GM03348 (cell line): Measurements from ENCODE around the gene INAFM2.

Experiments
- DNase-seq: peaks from one replicate; pipeline ENCODE4 v3.0.0; 2012; ENCODE audit warnings: low spot score

The INAFM2 gene

DNA sequence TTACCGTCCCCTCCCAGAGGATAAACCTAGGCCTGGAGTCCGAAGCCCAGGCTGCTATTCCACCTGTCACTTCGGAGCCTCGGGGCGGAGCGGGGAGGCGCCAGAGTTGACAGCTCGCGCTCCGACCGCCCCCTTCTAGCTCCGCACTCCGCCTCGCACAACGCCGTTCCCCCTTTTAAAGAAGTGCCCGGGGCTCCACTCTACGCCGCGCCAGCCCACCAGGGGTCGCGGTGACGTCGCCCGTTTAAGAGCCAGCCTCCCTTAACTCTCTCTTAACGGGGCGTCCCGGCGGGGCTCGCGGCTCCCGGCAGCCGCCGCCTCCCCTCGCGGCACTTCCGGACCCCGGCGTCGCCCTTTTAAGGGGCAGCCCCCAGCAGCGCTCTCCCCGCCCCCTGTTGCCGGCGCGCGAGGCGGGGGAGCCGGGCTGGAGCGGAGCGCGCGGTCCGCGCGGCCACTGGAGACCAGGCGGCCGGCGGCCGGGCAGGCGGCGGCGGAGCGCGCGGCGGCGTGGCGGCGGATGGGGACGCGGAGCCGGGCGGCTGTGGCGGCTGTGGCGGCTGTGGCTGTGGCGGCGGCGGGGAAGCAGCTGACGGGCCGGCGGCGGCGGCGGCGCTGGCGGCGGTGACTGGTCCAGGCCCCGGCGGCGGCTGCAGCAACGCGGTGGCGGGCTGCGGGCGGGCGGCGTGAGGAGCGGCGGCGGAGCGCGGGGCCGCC is at the start of gene INAFM2:
Gene INAFM2, plus strand, starts transcription at position 454 of the 714 bp plus-strand sequence. CDS start 364 bp downstream, outside the sequence.
- DNase-seq: peak; percentile 96

DNA sequence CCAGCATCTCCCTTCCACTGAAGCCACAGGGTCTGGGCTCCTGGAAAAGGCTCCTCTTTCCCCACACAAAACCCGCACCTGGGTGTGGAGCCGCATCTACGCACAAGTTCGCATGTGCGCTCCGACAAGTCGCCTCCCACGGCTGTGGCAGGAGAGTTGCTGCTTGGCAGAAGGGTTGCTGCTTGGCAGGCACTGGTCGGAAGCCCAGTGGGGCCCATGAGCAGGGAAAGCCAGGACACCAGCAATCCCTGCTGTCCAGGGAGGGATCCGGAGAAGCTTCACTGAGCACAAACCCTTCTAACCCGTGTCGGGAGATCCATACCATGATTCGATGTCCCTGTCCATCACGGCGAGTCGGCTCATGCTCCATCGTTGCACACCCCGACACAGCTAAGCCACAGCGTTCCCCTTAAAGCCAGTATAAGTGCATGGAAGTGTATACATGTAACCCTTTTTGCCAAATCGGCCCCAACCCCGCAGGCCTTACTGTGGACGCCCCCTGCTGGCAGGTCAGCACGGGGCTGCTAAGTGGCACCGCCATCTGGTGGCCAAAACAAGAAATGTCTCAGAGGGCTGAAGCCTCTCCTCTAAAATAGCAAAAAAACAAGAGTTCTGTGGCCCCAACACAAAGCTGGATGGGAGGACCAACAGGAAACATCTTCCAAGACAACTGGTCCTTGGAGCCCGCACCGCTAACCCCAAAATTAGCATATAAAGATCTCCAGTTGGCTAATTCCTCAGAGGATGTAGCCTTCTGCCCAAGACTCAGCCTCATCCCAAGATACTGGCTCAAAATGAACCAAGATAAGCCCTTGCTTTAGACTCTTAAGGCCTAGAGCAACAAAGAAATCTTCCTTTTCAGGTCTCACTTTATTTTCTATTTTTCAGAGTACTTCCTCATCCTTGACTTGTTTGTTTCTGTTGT is 48.9 kb upstream of the INAFM2 start:
- DNase-seq: peak; percentile 91

GRCh38 chr15:40275523-40275922 is 48.0 kb upstream of the INAFM2 start:
- DNase-seq: no peak

GRCh38 chr15:40275954-40276353 is 47.5 kb upstream of the INAFM2 start:
- no peak for DNase-seq

DNA sequence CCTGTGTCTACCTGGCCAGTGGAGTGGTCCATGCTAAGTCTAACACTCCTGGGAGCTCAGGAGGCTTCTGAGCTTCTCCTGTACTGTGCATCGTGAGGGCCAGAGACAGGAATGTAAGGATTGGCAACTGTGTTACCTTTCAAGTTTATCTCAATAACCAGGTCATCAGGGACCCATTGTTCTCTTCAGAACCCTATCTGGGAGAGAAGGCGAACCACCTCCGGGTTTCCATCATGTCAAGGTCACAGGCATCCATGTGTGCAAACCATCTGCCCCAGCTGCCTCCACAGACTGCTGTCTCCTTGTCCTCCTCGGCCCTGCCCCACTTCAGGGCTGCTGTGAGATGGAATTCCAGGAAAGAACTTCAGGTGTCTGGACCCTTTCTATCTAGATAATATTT is 46.6 kb upstream of the INAFM2 start:
- no peak for DNase-seq

GRCh38 chr15:40277471-40277870 is 46.0 kb upstream of the INAFM2 start:
- no peak for DNase-seq

DNA sequence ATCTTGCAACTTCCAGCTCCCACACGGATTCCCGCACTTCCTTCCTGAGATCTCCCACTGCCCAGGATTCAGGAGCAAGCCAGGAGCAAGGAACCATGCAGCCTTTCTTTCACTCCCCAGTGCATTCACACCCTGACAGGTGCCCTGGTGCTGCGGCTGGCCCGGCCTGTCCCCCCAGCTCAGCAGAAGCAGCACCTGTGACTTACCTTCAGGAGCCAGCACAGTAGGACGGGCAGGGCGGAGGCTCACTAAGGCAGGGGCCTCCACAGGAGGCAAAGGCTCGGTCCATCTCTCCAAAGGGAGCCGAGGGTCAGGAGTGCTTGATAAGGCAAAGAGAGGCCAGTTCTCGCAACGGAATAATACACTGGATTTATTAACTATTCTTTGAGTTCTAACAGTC is 45.5 kb upstream of the INAFM2 start:
- no peak for DNase-seq

DNA sequence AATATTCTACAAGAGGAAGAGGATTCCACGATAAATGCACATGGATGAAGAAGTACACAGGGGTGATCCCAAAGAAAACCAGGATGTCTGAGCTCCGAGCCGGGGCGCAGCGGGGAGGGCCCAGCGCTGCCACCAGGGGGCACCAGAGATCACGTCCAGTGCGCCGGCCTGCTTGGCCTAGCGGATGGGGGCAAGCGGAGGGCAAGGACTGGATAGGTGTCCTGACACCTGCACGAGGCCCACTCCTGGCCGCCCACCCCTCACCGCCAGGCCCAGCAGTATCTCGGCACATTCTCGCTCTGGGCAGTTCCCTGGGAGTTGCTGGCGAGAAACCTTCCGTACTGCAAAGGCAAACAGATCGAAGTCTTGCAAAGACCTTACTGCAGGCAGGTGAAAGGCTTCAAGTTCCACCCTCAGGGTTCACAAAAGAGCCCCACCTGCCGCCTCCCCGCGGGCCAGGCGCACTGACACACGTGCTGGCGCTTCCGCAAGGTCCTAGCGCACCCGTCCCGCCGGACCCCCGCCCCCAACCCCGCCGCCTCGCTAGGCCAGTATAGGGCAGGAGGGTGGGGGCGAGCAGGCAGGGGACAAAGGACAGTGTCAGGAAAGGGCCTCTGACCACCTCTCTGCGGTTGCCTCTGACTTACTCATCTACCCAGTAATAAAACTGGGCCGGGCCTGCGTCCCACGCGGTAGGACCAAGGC is 43.9 kb upstream of the INAFM2 start:
- peak; percentile 92 for DNase-seq

DNA sequence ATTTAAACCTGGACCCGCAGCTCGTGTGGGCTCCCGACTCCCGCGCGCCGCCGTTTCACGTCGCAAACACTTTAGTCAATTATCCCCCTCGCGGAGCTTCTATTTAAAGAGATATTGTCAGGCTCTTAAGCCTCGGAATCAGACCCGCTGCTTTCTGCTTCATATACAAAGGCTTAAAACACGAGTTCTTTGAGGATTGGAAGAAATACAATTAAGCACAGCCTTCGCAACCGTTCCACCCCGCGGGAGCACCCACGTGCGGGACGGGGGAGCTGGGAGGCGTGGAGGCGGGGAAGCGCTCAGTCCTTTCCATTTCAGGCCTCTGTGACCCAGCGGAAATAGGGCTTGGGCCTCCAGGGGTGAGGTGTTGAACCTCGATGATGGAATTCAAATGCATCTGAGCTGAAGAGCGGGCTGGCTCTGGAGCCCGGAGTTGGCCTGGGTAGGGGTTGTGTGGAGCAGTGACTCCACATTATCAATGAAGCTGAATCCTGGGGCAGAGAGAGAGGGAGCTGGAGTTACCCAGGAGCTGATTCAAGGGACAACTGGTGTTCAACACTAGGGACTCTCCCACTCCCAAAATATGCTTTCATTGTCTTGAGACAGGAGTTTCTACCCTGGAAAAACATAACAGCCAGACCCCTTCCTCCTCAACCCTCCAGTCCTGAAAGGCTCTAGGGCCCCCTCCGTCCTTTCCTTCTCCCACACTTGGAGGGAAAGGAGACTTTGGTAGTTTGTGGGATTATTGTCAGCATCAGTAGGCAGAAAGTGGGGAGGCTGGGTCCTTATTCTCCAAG is 43.0 kb upstream of the INAFM2 start:
- DNase-seq: no peak

DNA sequence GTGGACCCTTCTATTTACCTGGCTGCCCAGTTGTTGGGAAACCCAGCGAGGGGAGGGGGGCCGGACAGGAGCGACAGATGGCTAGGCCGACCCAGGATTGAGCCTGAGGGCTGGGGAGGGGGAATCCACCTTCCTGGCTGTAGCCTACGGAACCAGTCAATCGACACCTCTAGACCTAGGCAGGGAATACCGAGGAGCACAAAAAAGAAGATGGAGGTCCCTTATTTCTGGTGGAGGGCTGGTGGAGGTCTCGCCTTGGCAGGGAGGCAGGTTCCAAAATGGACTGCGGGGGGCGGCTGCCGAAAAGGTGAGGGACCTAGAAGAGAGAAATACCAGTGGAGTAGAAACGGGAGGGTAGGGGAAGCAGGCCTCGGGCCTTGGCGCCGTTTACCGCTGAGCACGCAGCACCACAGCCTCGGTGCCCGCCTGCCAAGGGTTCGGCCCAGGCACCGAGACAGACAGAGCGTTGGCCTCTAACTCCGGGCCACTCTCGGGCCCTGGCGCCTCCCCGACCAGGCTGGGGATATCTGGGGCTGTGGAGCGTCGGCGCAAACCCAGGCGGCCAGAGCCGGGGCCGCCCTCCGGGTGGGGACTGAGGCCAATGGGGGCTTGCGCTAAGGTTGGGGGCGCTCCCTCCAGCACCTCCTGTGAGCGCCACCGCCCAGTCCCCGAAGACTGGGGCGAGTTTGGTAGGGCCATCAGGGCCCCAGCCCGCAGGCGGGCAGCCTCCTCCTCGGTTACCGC is 42.3 kb upstream of the INAFM2 start:
- no peak for DNase-seq

- DNase-seq: no peak
Observed at GRCh38 chr15:40281801-40282146, 41.7 kb upstream of the INAFM2 start.

DNA sequence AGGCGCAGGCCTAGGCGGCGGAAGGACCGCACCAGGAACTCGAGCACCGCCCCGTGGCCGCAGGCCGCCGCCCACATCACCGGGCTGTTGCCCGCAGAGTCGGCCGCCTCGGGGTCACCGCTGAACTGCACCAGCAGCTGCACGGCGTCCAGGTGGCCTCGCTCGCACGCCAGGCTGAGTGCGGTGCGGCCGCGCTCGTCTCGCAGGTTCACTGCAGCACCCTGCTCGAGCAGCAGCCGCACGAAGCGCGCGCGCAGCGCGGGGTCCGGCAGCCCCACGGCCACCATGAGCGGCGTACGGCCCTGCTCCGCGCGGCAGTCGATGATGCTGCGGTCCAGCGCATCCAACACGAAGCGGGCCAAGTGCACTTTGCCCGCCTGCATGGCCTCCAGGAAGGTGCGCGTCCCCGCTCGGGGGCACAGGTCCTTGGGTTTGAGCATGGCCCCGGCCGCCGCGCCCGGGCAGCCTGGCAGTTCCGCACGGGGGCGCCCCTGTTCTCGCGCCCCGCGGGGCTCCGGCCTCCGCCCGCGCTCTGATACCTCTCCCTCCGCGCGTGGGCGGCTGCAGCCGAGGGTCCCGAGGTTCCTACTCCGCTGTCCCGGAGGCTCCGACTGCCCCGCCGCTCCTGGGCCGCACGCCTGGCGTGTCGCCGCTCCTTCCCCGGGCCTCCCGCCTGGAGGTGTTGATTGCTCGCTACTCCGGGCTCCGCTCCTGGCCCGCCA is 41.2 kb upstream of the INAFM2 start:
- peak; percentile 66 for DNase-seq

- DNase-seq: peak; percentile 72
Observed at GRCh38 chr15:40282869-40283614, 40.5 kb upstream of the INAFM2 start, which contains the start of gene ANKRD63. Gene ANKRD63 (minus strand): TSS chr15:40283064. CDS start chr15:40282586, 478 bp downstream.

- no peak for DNase-seq
Observed at GRCh38 chr15:40283615-40284300, 39.7 kb upstream of the INAFM2 start.

- peak; percentile 44 for DNase-seq
Observed at GRCh38 chr15:40285151-40285550, 38.3 kb upstream of the INAFM2 start.

- DNase-seq: peak; percentile 32
Observed at GRCh38 chr15:40285554-40286011, 37.9 kb upstream of the INAFM2 start.

- no peak for DNase-seq
Observed at GRCh38 chr15:40286061-40286532, 37.4 kb upstream of the INAFM2 start.

DNA sequence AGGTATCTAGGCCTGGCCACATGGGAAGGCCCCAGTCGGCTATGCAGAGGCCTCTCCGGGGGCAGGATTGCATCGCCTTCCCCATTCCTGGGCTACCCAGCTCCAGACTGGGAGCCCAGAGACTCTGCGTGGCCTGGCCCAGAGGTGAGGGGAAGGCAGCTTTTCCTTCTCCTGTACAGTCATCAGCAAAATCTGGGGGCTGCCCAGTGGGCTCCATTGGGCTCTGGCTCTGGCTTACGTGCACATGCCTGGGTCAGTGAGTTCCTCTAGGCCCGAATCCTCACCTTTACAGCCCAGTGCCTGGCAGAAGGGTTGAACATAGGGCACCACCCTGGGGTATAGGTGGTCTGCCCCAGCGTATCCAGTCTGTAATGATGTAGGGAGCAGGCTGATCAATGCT is 36.7 kb upstream of the INAFM2 start:
- no peak for DNase-seq

- DNase-seq: no peak
Observed at GRCh38 chr15:40287505-40287904, 36.0 kb upstream of the INAFM2 start.
